GM23338 (cell line): Measurements from ENCODE around the gene MVP. TPM values are rescaled to one million over a fixed set of nuclear protein-coding genes. Genes with fewer than 3 reads are reported as not detected.

ENCODE experiments used
- ATAC-seq: fragments of 200-7000 bp; cut with Tn5 transposase; 3 replicates; pipeline ENCODE4 v1.9.1; 2020
- DNase-seq: peaks from one replicate; pipeline ENCODE4 v3.0.0-alpha.2; 2015; ENCODE audit warnings: low spot score
- H2AFZ ChIP-seq: fragments of 200-600 bp; sonication (generic); 2 replicates; pipeline ENCODE4 v1.8.0; 2016; ENCODE audit warnings: antibody characterized with exemption, mild to moderate bottlenecking, moderate library complexity
- H3F3A ChIP-seq: fragments of 200-600 bp; sonication (generic); replicated peaks from 2 replicates; pipeline ENCODE4 v1.8.0; 2017; ENCODE audit warnings: antibody characterized with exemption, mixed run types, low read depth
- H3K27ac ChIP-seq: fragments of 200-600 bp; sonication (generic); 2 replicates; pipeline ENCODE4 v1.6.1; 2016; ENCODE audit warnings: low read depth
- H3K27me3 ChIP-seq: fragments of 200-600 bp; sonication (generic); 2 replicates; pipeline ENCODE4 v1.8.0; 2016; ENCODE audit warnings: mild to moderate bottlenecking, mixed run types, moderate library complexity; ENCODE audit not compliant: insufficient read depth
- H3K36me3 ChIP-seq: fragments of 200-600 bp; sonication (generic); 2 replicates; pipeline ENCODE4 v1.8.0; 2016; ENCODE audit warnings: mild to moderate bottlenecking; ENCODE audit not compliant: insufficient read depth
- H3K4me1 ChIP-seq: fragments of 200-600 bp; sonication (generic); 2 replicates; pipeline ENCODE4 v1.8.0; 2016; ENCODE audit warnings: mild to moderate bottlenecking, moderate library complexity; ENCODE audit not compliant: insufficient read depth
- H3K4me2 ChIP-seq: fragments of 200-600 bp; sonication (generic); 2 replicates; pipeline ENCODE4 v1.7.1; 2017; ENCODE audit warnings: mixed run types
- H3K4me3 ChIP-seq: fragments of 200-600 bp; sonication (generic); 2 replicates; pipeline ENCODE4 v1.6.1; 2016; ENCODE audit warnings: mixed run types
- H3K79me2 ChIP-seq: fragments of 200-600 bp; sonication (generic); replicated peaks from 2 replicates; pipeline ENCODE4 v1.8.0; 2017; ENCODE audit warnings: mild to moderate bottlenecking; ENCODE audit not compliant: insufficient read depth
- H3K9me2 ChIP-seq: fragments of 200-600 bp; sonication (generic); 2 replicates; pipeline ENCODE4 v1.8.0; 2017; ENCODE audit not compliant: insufficient read depth
- H4K20me1 ChIP-seq: fragments of 200-600 bp; sonication (generic); replicated peaks from 2 replicates; pipeline ENCODE4 v1.8.0; 2017; ENCODE audit warnings: mild to moderate bottlenecking; ENCODE audit not compliant: insufficient read depth
- H3K27ac Mint-ChIP-seq: 2 replicates; pipeline ENCODE4 v1.8.0; 2020; ENCODE audit warnings: inconsistent platforms, mild to moderate bottlenecking, moderate library complexity, mixed read lengths
- H3K27me3 Mint-ChIP-seq: 3 replicates; pipeline ENCODE4 v1.8.0; 2022; ENCODE audit warnings: low read depth, mild to moderate bottlenecking, moderate library complexity, mixed read lengths, inconsistent platforms; ENCODE audit not compliant: insufficient read depth, poor library complexity
- H3K36me3 Mint-ChIP-seq: 3 replicates; pipeline ENCODE4 v1.8.0; 2021; ENCODE audit warnings: low read depth, mild to moderate bottlenecking, inconsistent platforms, moderate library complexity, mixed read lengths
- H3K4me1 Mint-ChIP-seq: 3 replicates; pipeline ENCODE4 v1.8.0; 2020; ENCODE audit warnings: mild to moderate bottlenecking, inconsistent platforms, mixed read lengths
- H3K4me3 Mint-ChIP-seq: 3 replicates; pipeline ENCODE4 v1.8.0; 2021; ENCODE audit warnings: moderate library complexity, mild to moderate bottlenecking, inconsistent platforms, mixed read lengths
- H3K9me3 Mint-ChIP-seq: 3 replicates; pipeline ENCODE4 v1.8.0; 2020; ENCODE audit warnings: moderate library complexity, mild to moderate bottlenecking, inconsistent platforms, mixed read lengths
- CREB1 ChIP-seq: fragments of 250-450 bp; sonication (Bioruptor Pico); IDR thresholded peaks from 2 replicates; pipeline ENCODE4 v1.5.0; 2020; ENCODE audit warnings: low read depth, mild to moderate bottlenecking, moderate library complexity
- EZH2 ChIP-seq: fragments of 200-600 bp; sonication (generic); IDR thresholded peaks from one replicate; pipeline ENCODE4 v1.8.0; 2017; ENCODE audit warnings: antibody characterized with exemption, mild to moderate bottlenecking, low read depth; ENCODE audit not compliant: unreplicated experiment
- EZH2phosphoT487 ChIP-seq: fragments of 200-600 bp; sonication (generic); IDR thresholded peaks from one replicate; pipeline ENCODE4 v1.8.1; 2018; ENCODE audit warnings: antibody characterized with exemption; ENCODE audit not compliant: unreplicated experiment
- JUNB ChIP-seq: IDR thresholded peaks from one replicate; pipeline ENCODE4 v1.6.1; 2016; ENCODE audit warnings: antibody characterized with exemption; ENCODE audit not compliant: unreplicated experiment
- NANOG ChIP-seq: IDR thresholded peaks from 2 replicates; pipeline ENCODE4 v1.6.1; 2016; ENCODE audit warnings: antibody characterized with exemption, borderline replicate concordance
- POLR2AphosphoS5 ChIP-seq: IDR thresholded peaks from 2 replicates; pipeline ENCODE4 v1.6.1; 2016; ENCODE audit warnings: antibody characterized with exemption, low read depth
- REST ChIP-seq: IDR thresholded peaks from one replicate; pipeline ENCODE4 v1.6.1; 2018; ENCODE audit warnings: antibody characterized with exemption; ENCODE audit not compliant: unreplicated experiment
- STAT1 ChIP-seq: IDR thresholded peaks from one replicate; pipeline ENCODE4 v1.6.1; 2016; ENCODE audit warnings: antibody characterized with exemption; ENCODE audit not compliant: unreplicated experiment
- ZNF114 ChIP-seq: fragments of 250-450 bp; sonication (Bioruptor Pico); IDR thresholded peaks from 2 replicates; pipeline ENCODE4 v1.5.0; 2020; ENCODE audit warnings: mild to moderate bottlenecking, moderate library complexity
- ZNF331 ChIP-seq: fragments of 250-450 bp; sonication (Bioruptor Pico); IDR thresholded peaks from 2 replicates; pipeline ENCODE4 v1.5.0; 2020; ENCODE audit warnings: low read depth, mild to moderate bottlenecking, moderate library complexity
- ZNF462 ChIP-seq: fragments of 250-450 bp; sonication (Bioruptor Pico); IDR thresholded peaks from 2 replicates; pipeline ENCODE4 v1.5.0; 2020; ENCODE audit warnings: mild to moderate bottlenecking, moderate library complexity
- polyA plus RNA-seq: library from polyadenylated mRNA; unstranded; fragments of >200 nt; fragmentation: Nextera tagmentation; extraction: Ambion mirVana; gene quantifications from 2 replicates; pipeline ENCODE4 v1.2.1, GENCODE V29; 2016
- total RNA-seq: library from RNA; depleted of rRNA; stranded (reverse); fragments of >200 nt; shearing (Covaris generic); gene quantifications from 2 replicates; pipeline ENCODE4 v1.2.3, GENCODE V29; 2014
- TF ChIP-seq, protein P1 (sequence below), 2 experiments: fragments of 200-600 bp in 1 of 2; sonication (generic) in 1 of 2; conservative IDR thresholded peaks; 2 replicates each; pipeline versions ENCODE4 v1.5.1 to v1.6.1; 2016 to 2017; ENCODE audit warnings: antibody characterized with exemption in 2 of 2, low read depth in 2 of 2, mild to moderate bottlenecking in 2 of 2, moderate library complexity in 1 of 2
- TF ChIP-seq, protein P2 (sequence below): IDR thresholded peaks from 2 replicates; pipeline ENCODE4 v1.6.1; 2016; ENCODE audit warnings: antibody characterized with exemption

Gene MVP
- total and polyA plus RNA-seq, 2 experiments from 2014 or later: 1.4 to 3.7 TPM

GRCh38 chr16:29830774-29831173 lies 10.5 kb downstream of the MVP start:
- Mint-ChIP-seq H3K4me3 (no peak overlapping the region; the same call in 2 of the 3 replicates), H3K4me1 (peaks cover 3% of the 10 kb centered on the region), H3K27me3 (peaks cover 2% of the 10 kb centered on the region), H3K27ac (no peak overlapping the region), H3K9me3 (no peaks in the 10 kb centered on the region), H3K36me3 (no peaks in the 10 kb centered on the region)
- H3K27me3 ChIP-seq: no peaks in the 10 kb centered on the region
- H3K36me3 ChIP-seq: no peaks in the 10 kb centered on the region
- no peak overlapping the region for H3K4me2 ChIP-seq
- TF ChIP-seq NANOG (no peak), JUNB (no peak), CREB1 (CRISPR knock-in tag) (no peak), EZH2 (no peak), STAT1 (no peak), POLR2AphosphoS5 (no peak), REST (no peak), ZNF462 (CRISPR knock-in tag) (no peak), ZNF114 (no peak), ZNF331 (CRISPR knock-in tag) (no peak), EZH2phosphoT487 (no peak)
- TF ChIP-seq, protein P1, sequence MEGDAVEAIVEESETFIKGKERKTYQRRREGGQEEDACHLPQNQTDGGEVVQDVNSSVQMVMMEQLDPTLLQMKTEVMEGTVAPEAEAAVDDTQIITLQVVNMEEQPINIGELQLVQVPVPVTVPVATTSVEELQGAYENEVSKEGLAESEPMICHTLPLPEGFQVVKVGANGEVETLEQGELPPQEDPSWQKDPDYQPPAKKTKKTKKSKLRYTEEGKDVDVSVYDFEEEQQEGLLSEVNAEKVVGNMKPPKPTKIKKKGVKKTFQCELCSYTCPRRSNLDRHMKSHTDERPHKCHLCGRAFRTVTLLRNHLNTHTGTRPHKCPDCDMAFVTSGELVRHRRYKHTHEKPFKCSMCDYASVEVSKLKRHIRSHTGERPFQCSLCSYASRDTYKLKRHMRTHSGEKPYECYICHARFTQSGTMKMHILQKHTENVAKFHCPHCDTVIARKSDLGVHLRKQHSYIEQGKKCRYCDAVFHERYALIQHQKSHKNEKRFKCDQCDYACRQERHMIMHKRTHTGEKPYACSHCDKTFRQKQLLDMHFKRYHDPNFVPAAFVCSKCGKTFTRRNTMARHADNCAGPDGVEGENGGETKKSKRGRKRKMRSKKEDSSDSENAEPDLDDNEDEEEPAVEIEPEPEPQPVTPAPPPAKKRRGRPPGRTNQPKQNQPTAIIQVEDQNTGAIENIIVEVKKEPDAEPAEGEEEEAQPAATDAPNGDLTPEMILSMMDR (conservative IDR thresholded peaks at IDR 0.05; ENCODE audit: low read depth in 2 of 2): no peak
- TF ChIP-seq, protein P2, sequence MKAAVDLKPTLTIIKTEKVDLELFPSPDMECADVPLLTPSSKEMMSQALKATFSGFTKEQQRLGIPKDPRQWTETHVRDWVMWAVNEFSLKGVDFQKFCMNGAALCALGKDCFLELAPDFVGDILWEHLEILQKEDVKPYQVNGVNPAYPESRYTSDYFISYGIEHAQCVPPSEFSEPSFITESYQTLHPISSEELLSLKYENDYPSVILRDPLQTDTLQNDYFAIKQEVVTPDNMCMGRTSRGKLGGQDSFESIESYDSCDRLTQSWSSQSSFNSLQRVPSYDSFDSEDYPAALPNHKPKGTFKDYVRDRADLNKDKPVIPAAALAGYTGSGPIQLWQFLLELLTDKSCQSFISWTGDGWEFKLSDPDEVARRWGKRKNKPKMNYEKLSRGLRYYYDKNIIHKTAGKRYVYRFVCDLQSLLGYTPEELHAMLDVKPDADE: no peak
- no peak for DNase-seq
- H3K4me1 ChIP-seq: no peaks in the 10 kb centered on the region; the same call in 1 of the 2 replicates
- H3K4me3 ChIP-seq: no peak overlapping the region
- H3F3A ChIP-seq: no peaks in the 10 kb centered on the region; the same call in 1 of the 2 replicates
- no peaks in the 10 kb centered on the region for H3K9me2 ChIP-seq
- no peaks in the 10 kb centered on the region for H3K79me2 ChIP-seq
- H3K27ac ChIP-seq: no peak overlapping the region
- H2AFZ ChIP-seq: no peak overlapping the region
- no peak for ATAC-seq
- H4K20me1 ChIP-seq: no peaks in the 10 kb centered on the region
